ENCODE data around the gene IGF1.
A peak's percentile ranks its signal among the peaks of the same experiment; 100 is the strongest.

The IGF1 gene

GRCh38 chr12:102480406-102480805, at the start of gene IGF1:
IGF1 (minus strand) TSS chr12:102480563; CDS start chr12:102480381, 182 bp downstream.
- no peak for DNase-seq

GRCh38 chr12:102528111-102528510, 47.7 kb upstream of the IGF1 start:
- no peak for DNase-seq

- no peak for DNase-seq
Measured at GRCh38 chr12:102527171-102527720, 46.9 kb upstream of the IGF1 start.

GRCh38 chr12:102526656-102527055, 46.3 kb upstream of the IGF1 start:
- no peak for DNase-seq

GRCh38 chr12:102522768-102523167, 42.4 kb upstream of the IGF1 start:
- peak; percentile 54 for DNase-seq

- no peak for DNase-seq
Measured at GRCh38 chr12:102521662-102522277, 41.4 kb upstream of the IGF1 start.

- DNase-seq: no peak
Measured at GRCh38 chr12:102518871-102519270, 38.5 kb upstream of the IGF1 start.

GRCh38 chr12:102514696-102515095, 34.3 kb upstream of the IGF1 start:
- no peak for DNase-seq

GRCh38 chr12:102513739-102514138, 33.4 kb upstream of the IGF1 start:
- no peak for DNase-seq

GRCh38 chr12:102513272-102513671, 32.9 kb upstream of the IGF1 start:
- DNase-seq: no peak

GRCh38 chr12:102512523-102512922, 32.2 kb upstream of the IGF1 start:
- DNase-seq: no peak

- DNase-seq: no peak
Measured at GRCh38 chr12:102511575-102511974, 31.2 kb upstream of the IGF1 start.

GRCh38 chr12:102510463-102510862, 30.1 kb upstream of the IGF1 start:
- DNase-seq: no peak

- DNase-seq: no peak
Measured at GRCh38 chr12:102510031-102510430, 29.7 kb upstream of the IGF1 start.

- no peak for DNase-seq
Measured at GRCh38 chr12:102509123-102509626, 28.8 kb upstream of the IGF1 start.

GRCh38 chr12:102508052-102508451, 27.7 kb upstream of the IGF1 start:
- DNase-seq: no peak

GRCh38 chr12:102507301-102507700, 26.9 kb upstream of the IGF1 start:
- DNase-seq: no peak

GRCh38 chr12:102504871-102505270, 24.5 kb upstream of the IGF1 start:
- DNase-seq: no peak

GRCh38 chr12:102504280-102504679, 23.9 kb upstream of the IGF1 start:
- no peak for DNase-seq

GRCh38 chr12:102503831-102504230, 23.5 kb upstream of the IGF1 start:
- no peak for DNase-seq

GRCh38 chr12:102503056-102503681, 22.8 kb upstream of the IGF1 start:
- no peak for DNase-seq

GRCh38 chr12:102501773-102502172, 21.4 kb upstream of the IGF1 start:
- no peak for DNase-seq

- no peak for DNase-seq
Measured at GRCh38 chr12:102498471-102498870, 18.1 kb upstream of the IGF1 start.

- no peak for DNase-seq
Measured at GRCh38 chr12:102497743-102498142, 17.4 kb upstream of the IGF1 start.
